Mesothelial cell of epicardium (in vitro differentiated cells): ENCODE results near the gene CEP72. TPM values are rescaled to one million over a fixed set of nuclear protein-coding genes. Genes with fewer than 3 reads are reported as not detected.

Experiments
- DNase-seq, 2 experiments: peaks; one replicate each; pipeline ENCODE4 v3.0.0; 2021; ENCODE audit warnings: low spot score in 2 of 2; ENCODE audit not compliant: unreplicated experiment in 2 of 2
- H3K27ac Mint-ChIP-seq: 2 replicates; pipeline ENCODE4 v1.8.0; 2021; ENCODE audit warnings: mixed read lengths
- H3K27me3 Mint-ChIP-seq: 2 replicates; pipeline ENCODE4 v1.8.0; 2021; ENCODE audit warnings: low read depth, mixed read lengths
- H3K36me3 Mint-ChIP-seq: 2 replicates; pipeline ENCODE4 v1.8.0; 2021; ENCODE audit warnings: mixed read lengths
- H3K4me1 Mint-ChIP-seq: 2 replicates; pipeline ENCODE4 v1.8.0; 2021; ENCODE audit warnings: mixed read lengths
- H3K4me3 Mint-ChIP-seq: 2 replicates; pipeline ENCODE4 v1.8.0; 2021; ENCODE audit warnings: mild to moderate bottlenecking, moderate library complexity, mixed read lengths
- H3K9me3 Mint-ChIP-seq: 2 replicates; pipeline ENCODE4 v1.8.0; 2021; ENCODE audit warnings: mixed read lengths
- CTCF ChIP-seq: fragments of 200-600 bp; sonication (generic); IDR thresholded peaks from one replicate; pipeline ENCODE4 v1.5.0; 2021; ENCODE audit warnings: antibody characterized with exemption; ENCODE audit not compliant: unreplicated experiment
- total RNA-seq: library from RNA; stranded (reverse); gene quantifications from 3 replicates; pipeline ENCODE4 v1.2.1, GENCODE V29; 2021

CEP72 gene
- total RNA-seq, 1 donor from 2014 or later: 20.3 TPM

DNA sequence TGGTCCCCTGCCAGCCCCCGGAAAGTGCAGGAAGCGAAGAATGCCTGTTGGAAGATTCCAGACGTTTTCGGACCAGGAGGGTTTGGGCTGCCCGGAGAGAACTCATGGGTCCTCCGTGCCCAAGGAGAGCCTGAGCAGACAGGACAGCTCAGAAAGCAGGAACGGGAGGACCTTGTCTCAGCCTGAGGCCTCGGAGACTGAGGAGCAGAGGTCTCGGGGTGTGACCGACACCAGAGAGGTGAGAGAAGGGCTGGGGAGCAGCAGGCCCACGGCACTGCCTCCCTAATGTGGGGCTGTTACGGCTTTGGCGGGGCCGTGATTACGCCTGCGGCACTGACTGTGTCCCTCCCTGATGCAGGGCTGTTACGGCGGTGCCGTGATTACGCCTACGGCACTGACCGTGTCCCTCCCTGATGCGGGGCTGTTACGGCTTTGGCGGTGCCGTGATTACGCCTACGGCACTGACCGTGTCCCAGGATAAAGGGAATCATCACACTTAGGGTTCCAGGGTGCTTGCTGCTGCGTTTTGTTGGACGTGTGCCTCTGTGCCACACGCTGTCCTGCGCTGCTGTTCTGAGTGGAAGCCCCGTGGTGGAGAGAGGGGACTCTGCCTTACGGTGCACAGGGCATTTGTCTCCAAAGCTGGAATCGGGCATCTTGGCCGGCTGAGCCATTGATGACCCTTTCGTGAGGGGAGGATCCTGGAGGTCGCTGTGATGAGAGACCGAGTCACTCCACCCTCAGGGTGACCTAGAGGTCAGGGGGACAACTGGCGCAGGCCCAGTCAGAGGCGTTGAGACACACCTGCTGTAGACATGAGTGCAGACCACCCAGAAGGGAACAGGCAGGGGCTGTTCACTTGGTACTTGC, 25.7 kb downstream of the CEP72 start:
- H3K4me1 Mint-ChIP-seq: no peaks in the 10 kb centered on the region
- no peaks in the 10 kb centered on the region for H3K9me3 Mint-ChIP-seq
- H3K36me3 Mint-ChIP-seq: peaks cover 24% of the 10 kb centered on the region
- no peak for TF ChIP-seq CTCF
- no peak overlapping the region for H3K4me3 Mint-ChIP-seq
- H3K27me3 Mint-ChIP-seq: no peaks in the 10 kb centered on the region
- no peak for DNase-seq
- no peak overlapping the region for H3K27ac Mint-ChIP-seq

- Mint-ChIP-seq H3K4me1 (no peaks in the 10 kb centered on the region), H3K36me3 (peaks cover 24% of the 10 kb centered on the region), H3K4me3 (no peak overlapping the region), H3K9me3 (no peaks in the 10 kb centered on the region), H3K27me3 (no peaks in the 10 kb centered on the region), H3K27ac (no peak overlapping the region)
- TF ChIP-seq CTCF: no peak
- no peak for DNase-seq
Observed at GRCh38 chr5:638501-639252, 26.5 kb downstream of the CEP72 start.

DNA sequence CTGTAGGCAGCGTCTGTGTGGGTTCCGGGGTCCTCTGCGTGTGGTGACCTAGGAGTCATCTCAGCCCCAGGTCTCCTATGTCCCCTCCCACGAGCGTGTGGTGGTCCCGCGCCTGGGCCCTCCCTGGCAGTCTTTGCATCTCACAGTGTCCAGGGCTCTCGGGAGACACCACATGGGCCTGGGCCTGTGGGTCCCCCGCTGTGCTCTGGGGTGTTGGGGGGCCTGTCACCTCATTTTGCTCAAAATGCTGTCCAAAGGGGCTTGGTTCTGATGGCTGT, 27.1 kb downstream of the CEP72 start:
- H3K4me1 Mint-ChIP-seq: no peaks in the 10 kb centered on the region
- TF ChIP-seq CTCF: no peak
- H3K27me3 Mint-ChIP-seq: no peaks in the 10 kb centered on the region
- H3K36me3 Mint-ChIP-seq: peaks cover 26% of the 10 kb centered on the region
- H3K4me3 Mint-ChIP-seq: no peak overlapping the region
- no peak for DNase-seq
- H3K27ac Mint-ChIP-seq: no peak overlapping the region
- no peaks in the 10 kb centered on the region for H3K9me3 Mint-ChIP-seq

GRCh38 chr5:639584-640213, 27.6 kb downstream of the CEP72 start:
- no peak overlapping the region for H3K27ac Mint-ChIP-seq
- no peak for TF ChIP-seq CTCF
- no peaks in the 10 kb centered on the region for H3K9me3 Mint-ChIP-seq
- no peaks in the 10 kb centered on the region for H3K27me3 Mint-ChIP-seq
- H3K36me3 Mint-ChIP-seq: peaks cover 23% of the 10 kb centered on the region
- no peak overlapping the region for H3K4me3 Mint-ChIP-seq
- H3K4me1 Mint-ChIP-seq: no peaks in the 10 kb centered on the region
- DNase-seq: no peak

- TF ChIP-seq CTCF: no peak
- H3K4me1 Mint-ChIP-seq: no peaks in the 10 kb centered on the region
- H3K36me3 Mint-ChIP-seq: peaks cover 22% of the 10 kb centered on the region
- DNase-seq: no peak
- H3K9me3 Mint-ChIP-seq: no peaks in the 10 kb centered on the region
- no peaks in the 10 kb centered on the region for H3K27me3 Mint-ChIP-seq
- H3K27ac Mint-ChIP-seq: no peak overlapping the region
- no peak overlapping the region for H3K4me3 Mint-ChIP-seq
Observed at GRCh38 chr5:640461-641330, 28.6 kb downstream of the CEP72 start.
